Activated T-helper 2 cell treated with anti-CD3 and anti-CD28 coated beads, Interferon-gamma antibody, Interleukin-2, Interleukin-4, amounts not matched to agents 10 μg/mL and 5 μg/mL and 100 μg/mL, durations not matched to agents 14 hours and 24 hours and 36 hours (primary cell): ENCODE measurements around the gene PRUNE2. TPM values are rescaled to one million over a fixed set of nuclear protein-coding genes. Genes with fewer than 3 reads are reported as not detected.
"Not testable (repeated sequence)": the region's sequence is repeated elsewhere in the genome, so short reads cannot be mapped to it uniquely, and the experiment has no call there.

ENCODE experiments used
- DNase-seq: peaks from one replicate; pipeline ENCODE4 v3.0.0; 2021; ENCODE audit warnings: low spot score
- H3K27ac Mint-ChIP-seq: one replicate; pipeline ENCODE4 v1.8.0; 2021; ENCODE audit warnings: mixed read lengths
- H3K27me3 Mint-ChIP-seq: one replicate; pipeline ENCODE4 v1.8.0; 2021; ENCODE audit warnings: low read depth, mixed read lengths
- H3K36me3 Mint-ChIP-seq: one replicate; pipeline ENCODE4 v1.8.0; 2021; ENCODE audit warnings: low read depth, mixed read lengths
- H3K4me1 Mint-ChIP-seq: one replicate; pipeline ENCODE4 v1.8.0; 2021; ENCODE audit warnings: low read depth, mixed read lengths
- H3K4me3 Mint-ChIP-seq: one replicate; pipeline ENCODE4 v1.8.0; 2021; ENCODE audit warnings: low read depth, mild to moderate bottlenecking, moderate library complexity, mixed read lengths
- H3K9me3 Mint-ChIP-seq: one replicate; pipeline ENCODE4 v1.8.0; 2021; ENCODE audit warnings: mixed read lengths
- intact Hi-C: fragments of 100-400 bp; cut with micrococcal nuclease; formaldehyde crosslinking; loops from one replicate; pipeline ENCODE4 v1.15.1; 2023
- total RNA-seq: library from RNA; stranded (reverse); gene quantifications from 2 replicates; pipeline ENCODE4 v1.2.3, GENCODE V29; 2022

Gene PRUNE2
- total RNA-seq, 1 donor from 2014 or later, result 0.27 TPM

- Mint-ChIP-seq H3K9me3 (no peaks in the 10 kb centered on the region), H3K27ac (no peak overlapping the region), H3K4me3 (no peak overlapping the region), H3K36me3 (no peaks in the 10 kb centered on the region), H3K27me3 (no peaks in the 10 kb centered on the region), H3K4me1 (no peaks in the 10 kb centered on the region)
- intact Hi-C loops, result no loop called here
- no peak for DNase-seq
Observed at GRCh38 chr9:76756941-76757673, 148.8 kb downstream of the PRUNE2 start.

GRCh38 chr9:76756268-76756640, 149.7 kb downstream of the PRUNE2 start:
- Mint-ChIP-seq H3K36me3 (no peaks in the 10 kb centered on the region), H3K9me3 (no peaks in the 10 kb centered on the region), H3K27ac (no peak overlapping the region), H3K4me1 (no peaks in the 10 kb centered on the region), H3K27me3 (no peaks in the 10 kb centered on the region), H3K4me3 (no peak overlapping the region)
- DNase-seq, result no peak
- intact Hi-C loops, result no loop called here

DNA sequence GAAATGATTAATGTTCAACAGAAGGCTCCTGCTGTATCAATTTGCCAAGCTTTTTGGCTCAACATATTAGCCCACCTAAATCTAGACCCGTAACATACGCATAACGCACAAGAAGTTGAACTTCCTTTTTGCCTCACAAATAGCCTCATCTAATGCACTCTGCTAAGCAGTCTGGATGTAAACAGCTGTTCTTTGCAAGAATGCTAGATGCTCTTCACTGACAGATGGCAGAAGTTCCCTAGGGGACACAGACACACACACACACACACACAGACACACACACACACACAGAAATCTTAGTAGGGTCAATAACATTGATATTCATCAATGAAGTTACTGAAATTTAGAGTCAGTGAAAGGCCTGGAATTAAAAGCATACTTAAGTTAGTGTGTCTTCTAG, 154.9 kb downstream of the PRUNE2 start:
- intact Hi-C loops, result no loop called here
- H3K9me3 Mint-ChIP-seq, result no peaks in the 10 kb centered on the region
- DNase-seq, result no peak
- no peaks in the 10 kb centered on the region for H3K36me3 Mint-ChIP-seq
- no peak overlapping the region for H3K27ac Mint-ChIP-seq
- H3K4me1 Mint-ChIP-seq, result no peaks in the 10 kb centered on the region
- H3K27me3 Mint-ChIP-seq, result no peaks in the 10 kb centered on the region
- no peak overlapping the region for H3K4me3 Mint-ChIP-seq

DNA sequence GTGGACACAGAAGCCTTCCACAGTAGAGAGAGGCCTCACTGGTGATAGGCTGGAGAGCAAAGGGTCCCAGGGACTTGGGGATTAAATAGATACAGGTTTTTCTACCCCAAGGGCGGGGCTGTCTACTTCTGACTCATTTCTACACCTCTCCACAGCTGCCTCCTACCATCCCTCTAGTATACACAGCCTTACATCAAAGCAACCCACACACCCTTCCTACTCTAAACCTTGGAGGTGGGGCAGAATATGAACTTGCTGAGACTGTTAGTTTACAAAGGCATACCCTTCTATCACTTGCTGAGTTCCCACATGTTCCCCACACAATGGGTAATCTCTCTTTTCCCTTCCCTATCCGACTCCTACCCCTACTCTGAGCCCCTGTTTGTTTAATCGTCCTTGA, 161.6 kb downstream of the PRUNE2 start:
- Mint-ChIP-seq H3K27me3 (no peaks in the 10 kb centered on the region), H3K4me1 (peaks cover 6% of the 10 kb centered on the region), H3K4me3 (no peak overlapping the region), H3K9me3 (peaks cover 11% of the 10 kb centered on the region), H3K27ac (no peak overlapping the region), H3K36me3 (no peaks in the 10 kb centered on the region)
- DNase-seq, result no peak
- intact Hi-C loops, result no loop called here

- Mint-ChIP-seq H3K36me3 (no peaks in the 10 kb centered on the region), H3K9me3 (peaks cover 11% of the 10 kb centered on the region), H3K4me3 (no peak overlapping the region), H3K27ac (no peak overlapping the region), H3K4me1 (peaks cover 6% of the 10 kb centered on the region), H3K27me3 (no peaks in the 10 kb centered on the region)
- DNase-seq, result no peak
- intact Hi-C loops, result no loop called here
Observed at GRCh38 chr9:76743931-76744330, 162.0 kb downstream of the PRUNE2 start.

GRCh38 chr9:76742890-76743289, 163.0 kb downstream of the PRUNE2 start:
- H3K4me1 Mint-ChIP-seq, H3K36me3 Mint-ChIP-seq, H3K4me3 Mint-ChIP-seq, intact Hi-C loops, DNase-seq, H3K27ac Mint-ChIP-seq, H3K27me3 Mint-ChIP-seq: not testable (repeated sequence)
- peaks cover 11% of the 10 kb centered on the region for H3K9me3 Mint-ChIP-seq

DNA sequence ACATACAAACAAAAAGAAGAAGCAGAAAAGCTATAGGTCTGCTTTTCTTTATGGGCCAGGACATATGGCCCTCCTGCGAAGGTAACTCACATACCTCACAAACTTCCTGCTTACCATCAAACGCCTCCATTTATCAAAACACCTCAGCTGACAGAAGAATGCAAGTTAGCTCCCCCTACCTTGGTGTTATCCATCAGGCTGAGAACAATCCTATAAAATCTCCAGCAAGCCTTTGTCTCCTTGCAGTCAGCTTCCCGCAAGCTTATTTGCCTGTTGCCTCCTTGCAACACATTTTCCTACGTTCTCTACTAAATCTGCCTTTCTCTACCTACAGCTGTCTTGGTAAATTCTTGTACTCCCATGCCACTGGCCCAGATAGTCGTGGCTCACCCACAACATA, 164.4 kb downstream of the PRUNE2 start:
- Mint-ChIP-seq H3K9me3 (peaks cover 11% of the 10 kb centered on the region), H3K27me3 (peaks cover 3% of the 10 kb centered on the region), H3K4me1 (peaks cover 6% of the 10 kb centered on the region), H3K27ac (no peak overlapping the region), H3K36me3 (no peaks in the 10 kb centered on the region), H3K4me3 (no peak overlapping the region)
- intact Hi-C loops, result no loop called here
- no peak for DNase-seq

GRCh38 chr9:76738402-76738801, 167.5 kb downstream of the PRUNE2 start:
- Mint-ChIP-seq H3K36me3 (no peaks in the 10 kb centered on the region), H3K9me3 (peaks cover 11% of the 10 kb centered on the region), H3K27me3 (peaks cover 10% of the 10 kb centered on the region), H3K4me3 (no peak overlapping the region), H3K27ac (no peak overlapping the region), H3K4me1 (no peaks in the 10 kb centered on the region)
- intact Hi-C loops, result no loop called here
- DNase-seq, result no peak

- peaks cover 10% of the 10 kb centered on the region for H3K27me3 Mint-ChIP-seq
- no peaks in the 10 kb centered on the region for H3K36me3 Mint-ChIP-seq
- no peaks in the 10 kb centered on the region for H3K4me1 Mint-ChIP-seq
- H3K27ac Mint-ChIP-seq, result no peak overlapping the region
- no peak for DNase-seq
- H3K9me3 Mint-ChIP-seq, result peaks cover 3% of the 10 kb centered on the region
- intact Hi-C loops, result no loop called here
- no peak overlapping the region for H3K4me3 Mint-ChIP-seq
Observed at GRCh38 chr9:76737154-76737902, 168.6 kb downstream of the PRUNE2 start.

GRCh38 chr9:76734716-76735115, 171.2 kb downstream of the PRUNE2 start:
- Mint-ChIP-seq H3K4me1 (no peaks in the 10 kb centered on the region), H3K9me3 (no peaks in the 10 kb centered on the region), H3K36me3 (no peaks in the 10 kb centered on the region), H3K27ac (no peak overlapping the region), H3K4me3 (no peak overlapping the region), H3K27me3 (peaks cover 12% of the 10 kb centered on the region)
- no peak for DNase-seq
- intact Hi-C loops, result no loop called here

DNA sequence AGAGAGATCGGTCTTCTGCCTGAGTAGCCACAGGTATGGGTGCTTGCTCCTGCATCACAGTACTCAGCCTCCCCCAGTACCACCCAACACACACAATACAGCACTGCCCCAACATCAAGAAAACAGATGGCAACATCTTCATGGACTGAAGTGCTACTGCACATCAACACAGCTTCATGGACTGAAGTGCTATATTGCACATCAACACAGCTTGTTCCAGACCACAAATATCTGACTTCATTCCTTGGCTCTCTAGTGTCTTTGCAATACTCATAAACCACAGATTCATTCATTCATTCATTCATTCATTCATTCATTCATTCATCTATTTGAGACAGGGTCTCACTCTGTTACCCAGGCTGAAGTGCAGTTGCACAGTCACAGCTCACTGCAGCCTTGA, 172.8 kb downstream of the PRUNE2 start:
- H3K9me3 Mint-ChIP-seq, result no peaks in the 10 kb centered on the region
- H3K27ac Mint-ChIP-seq, result no peak overlapping the region
- DNase-seq, result no peak
- H3K27me3 Mint-ChIP-seq, result peaks cover 12% of the 10 kb centered on the region
- intact Hi-C loops, result no loop called here
- H3K36me3 Mint-ChIP-seq, result no peaks in the 10 kb centered on the region
- H3K4me1 Mint-ChIP-seq, result no peaks in the 10 kb centered on the region
- H3K4me3 Mint-ChIP-seq, result no peak overlapping the region

GRCh38 chr9:76732341-76732958, 173.5 kb downstream of the PRUNE2 start:
- no peaks in the 10 kb centered on the region for H3K36me3 Mint-ChIP-seq
- H3K27ac Mint-ChIP-seq, result no peak overlapping the region
- H3K4me3 Mint-ChIP-seq, result no peak overlapping the region
- intact Hi-C loops, result no loop called here
- H3K4me1 Mint-ChIP-seq, result no peaks in the 10 kb centered on the region
- no peaks in the 10 kb centered on the region for H3K9me3 Mint-ChIP-seq
- no peak for DNase-seq
- peaks cover 12% of the 10 kb centered on the region for H3K27me3 Mint-ChIP-seq

GRCh38 chr9:76730801-76731200, 175.1 kb downstream of the PRUNE2 start:
- peaks cover 16% of the 10 kb centered on the region for H3K27me3 Mint-ChIP-seq
- no peaks in the 10 kb centered on the region for H3K4me1 Mint-ChIP-seq
- H3K36me3 Mint-ChIP-seq, result no peaks in the 10 kb centered on the region
- intact Hi-C loops, result no loop called here
- H3K9me3 Mint-ChIP-seq, result no peaks in the 10 kb centered on the region
- H3K4me3 Mint-ChIP-seq, result no peak overlapping the region
- no peak overlapping the region for H3K27ac Mint-ChIP-seq
- no peak for DNase-seq
